ENCODE measurements around the gene SYT6.

The SYT6 gene

DNA sequence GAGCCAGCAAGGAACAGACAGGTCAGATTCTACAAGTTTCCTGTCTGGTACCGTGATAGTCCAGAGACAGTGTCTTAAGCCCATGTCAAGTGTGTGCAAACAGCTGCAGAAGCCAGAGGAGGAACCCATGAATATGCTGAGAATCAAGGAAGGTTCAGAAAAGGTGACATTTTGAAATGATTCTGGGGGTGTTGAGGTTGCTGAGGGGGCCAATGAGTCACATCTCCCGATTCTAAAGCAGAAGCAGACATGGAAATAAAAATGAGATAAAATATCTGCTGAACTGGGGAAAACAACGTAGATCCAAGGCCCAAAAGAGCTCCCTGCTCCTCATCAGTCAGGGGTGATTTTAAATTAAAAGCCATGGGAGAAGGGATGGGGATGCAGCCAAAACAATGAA, 15.8 kb upstream of the SYT6 start:
- no peak for DNase-seq (ENCODE audit: low read depth)
- TF ChIP-seq, protein P1, sequence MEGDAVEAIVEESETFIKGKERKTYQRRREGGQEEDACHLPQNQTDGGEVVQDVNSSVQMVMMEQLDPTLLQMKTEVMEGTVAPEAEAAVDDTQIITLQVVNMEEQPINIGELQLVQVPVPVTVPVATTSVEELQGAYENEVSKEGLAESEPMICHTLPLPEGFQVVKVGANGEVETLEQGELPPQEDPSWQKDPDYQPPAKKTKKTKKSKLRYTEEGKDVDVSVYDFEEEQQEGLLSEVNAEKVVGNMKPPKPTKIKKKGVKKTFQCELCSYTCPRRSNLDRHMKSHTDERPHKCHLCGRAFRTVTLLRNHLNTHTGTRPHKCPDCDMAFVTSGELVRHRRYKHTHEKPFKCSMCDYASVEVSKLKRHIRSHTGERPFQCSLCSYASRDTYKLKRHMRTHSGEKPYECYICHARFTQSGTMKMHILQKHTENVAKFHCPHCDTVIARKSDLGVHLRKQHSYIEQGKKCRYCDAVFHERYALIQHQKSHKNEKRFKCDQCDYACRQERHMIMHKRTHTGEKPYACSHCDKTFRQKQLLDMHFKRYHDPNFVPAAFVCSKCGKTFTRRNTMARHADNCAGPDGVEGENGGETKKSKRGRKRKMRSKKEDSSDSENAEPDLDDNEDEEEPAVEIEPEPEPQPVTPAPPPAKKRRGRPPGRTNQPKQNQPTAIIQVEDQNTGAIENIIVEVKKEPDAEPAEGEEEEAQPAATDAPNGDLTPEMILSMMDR (conservative IDR thresholded peaks at IDR 0.05; ENCODE audit: low read depth, low read length): no peak
- no peak overlapping the region for H3K4me3 ChIP-seq (ENCODE audit: low read depth, low read length)

DNA sequence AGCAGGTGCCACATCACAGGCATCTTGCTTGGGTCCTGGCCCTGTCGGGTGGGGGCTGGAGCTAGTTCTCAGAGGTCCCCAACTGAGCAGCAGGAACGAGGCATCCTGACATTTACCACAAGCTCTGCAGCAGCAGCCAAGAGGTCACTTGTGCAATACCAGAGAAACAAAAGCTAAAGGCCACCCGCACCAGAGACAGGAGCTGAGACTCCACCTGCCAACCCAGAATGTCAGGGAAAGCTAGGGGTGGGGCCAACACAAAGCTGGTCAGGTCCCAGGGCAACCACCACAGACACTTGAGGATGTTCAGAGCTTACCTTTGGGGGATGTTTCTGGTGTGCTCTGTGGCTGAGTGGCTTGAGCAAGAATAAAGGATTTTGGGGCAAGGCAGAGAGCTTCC, 13.6 kb upstream of the SYT6 start:
- no peak overlapping the region for H3K4me3 ChIP-seq (ENCODE audit: low read depth, low read length)
- TF ChIP-seq, protein P1 (conservative IDR thresholded peaks at IDR 0.05; ENCODE audit: low read depth, low read length): no peak

DNA sequence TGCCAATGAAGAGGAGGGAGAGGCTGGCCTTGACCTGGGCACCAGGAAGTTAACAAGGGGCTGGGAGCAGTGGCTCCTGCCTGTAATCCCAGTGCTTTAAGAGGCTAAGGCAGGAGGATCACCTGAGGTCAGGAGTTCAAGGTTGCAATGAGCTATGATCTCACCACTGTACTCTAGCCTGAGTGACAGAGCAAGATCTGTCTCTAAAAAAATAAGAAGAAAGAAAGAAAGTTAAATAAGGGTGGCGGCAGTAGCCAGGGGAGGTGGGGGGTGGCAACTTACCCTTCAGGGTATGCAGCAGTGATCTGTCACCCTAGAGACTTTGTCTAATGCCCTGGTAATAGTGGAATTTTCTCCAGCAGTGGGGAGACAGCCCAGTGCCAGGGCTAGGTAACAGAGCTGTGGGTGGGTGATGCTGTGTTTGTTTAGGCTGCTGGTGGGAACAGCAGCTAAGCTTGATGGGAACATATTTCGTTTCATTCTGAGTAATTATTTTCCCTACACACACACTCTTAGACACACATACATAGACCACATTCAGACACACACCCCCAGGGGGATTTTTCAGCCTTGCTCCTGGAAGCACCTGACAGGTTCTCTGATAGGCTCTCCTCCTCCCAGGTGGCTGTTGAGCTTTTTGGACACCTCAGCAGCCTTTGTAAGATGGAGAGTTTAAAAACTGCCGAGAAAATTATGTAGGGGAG, 11.3 kb upstream of the SYT6 start:
- TF ChIP-seq, protein P1 (conservative IDR thresholded peaks at IDR 0.05; ENCODE audit: low read depth, low read length): no peak
- no peak overlapping the region for H3K4me3 ChIP-seq (ENCODE audit: low read depth, low read length)
- no peak for DNase-seq (ENCODE audit: low read depth)

More for the DNA sequence above, 13.6 kb upstream of the SYT6 start:
- DNase-seq (ENCODE audit: low read depth): no peak

DNA sequence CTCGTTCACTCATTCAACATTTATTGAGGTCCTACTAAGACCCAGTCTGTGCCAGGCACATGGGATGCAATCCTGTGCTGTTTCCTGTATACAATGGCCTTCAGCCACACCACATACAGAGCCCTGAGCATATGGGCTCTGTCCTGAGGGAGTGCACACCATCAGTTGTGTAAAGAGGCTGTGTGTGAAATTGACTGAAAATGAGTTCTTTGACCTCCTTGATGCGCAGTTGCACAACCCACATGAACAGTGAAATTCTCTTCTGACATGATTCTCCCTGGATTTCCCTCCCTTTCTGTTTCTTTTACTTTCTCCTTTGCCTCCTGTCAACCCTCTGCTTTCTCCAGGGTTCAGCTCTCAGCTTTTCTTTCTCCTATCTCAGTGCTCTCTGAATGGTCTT, 6.3 kb upstream of the SYT6 start:
- TF ChIP-seq, protein P1 (conservative IDR thresholded peaks at IDR 0.05; ENCODE audit: low read depth, low read length): no peak
- no peak overlapping the region for H3K4me3 ChIP-seq (ENCODE audit: low read depth, low read length)
- DNase-seq (ENCODE audit: low read depth): no peak

DNA sequence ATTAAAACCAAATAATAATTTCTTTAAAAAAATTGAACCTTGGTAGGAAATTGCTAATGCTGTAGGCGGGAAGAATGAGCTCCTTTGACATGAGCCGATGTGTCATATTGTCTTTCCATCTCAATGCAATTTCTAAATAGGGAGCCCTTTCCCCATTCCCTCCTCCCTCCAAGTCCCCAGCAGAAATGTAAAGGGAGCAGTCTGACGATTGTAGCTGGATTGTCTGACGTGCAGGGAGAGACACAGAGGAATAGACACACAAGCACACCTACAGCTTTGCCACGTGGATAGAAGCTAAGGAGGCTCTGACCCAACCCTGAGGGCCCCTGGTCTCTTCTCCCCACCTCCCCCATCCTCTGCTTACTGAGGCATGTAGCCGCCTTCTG, 3.6 kb upstream of the SYT6 start:
- H3K4me3 ChIP-seq (ENCODE audit: low read depth, low read length): no peak overlapping the region
- no peak for DNase-seq (ENCODE audit: low read depth)
- TF ChIP-seq, protein P1 (conservative IDR thresholded peaks at IDR 0.05; ENCODE audit: low read depth, low read length): no peak

DNA sequence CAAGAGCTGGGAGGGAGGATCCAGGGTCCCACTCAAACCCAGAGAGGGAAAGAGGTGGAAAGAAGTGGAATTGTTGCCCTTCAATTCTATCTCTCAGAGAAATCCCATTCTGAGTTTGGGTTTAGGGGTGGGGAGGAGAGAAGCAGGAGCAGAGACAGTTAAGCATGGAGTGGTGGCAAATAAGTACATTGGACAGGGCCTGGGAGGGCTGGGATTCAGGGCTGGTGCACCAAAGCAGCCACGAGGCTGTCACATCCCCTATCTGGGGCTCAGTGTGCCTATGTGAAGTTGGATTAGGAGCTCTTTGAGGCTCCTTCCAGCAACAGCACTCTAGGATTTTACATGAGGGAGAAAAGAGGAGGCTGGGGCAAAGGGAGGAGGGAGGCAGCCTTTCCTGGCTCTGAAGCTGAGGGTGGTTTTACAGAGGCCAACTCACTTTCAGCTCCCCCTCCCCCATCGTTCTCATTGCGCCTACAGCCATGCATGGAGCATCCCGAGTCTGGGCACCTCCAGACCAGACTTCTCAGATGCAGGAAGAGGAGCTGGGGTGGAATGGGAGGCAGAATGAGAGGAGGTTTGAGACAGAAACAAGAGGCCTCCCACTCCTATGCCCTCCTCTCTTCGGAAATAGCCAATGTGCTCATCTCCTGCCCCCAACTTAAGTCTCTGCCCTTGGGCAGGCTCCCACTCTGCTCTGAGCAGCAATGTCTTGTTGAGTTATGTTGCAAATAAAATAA, 3.0 kb upstream of the SYT6 start:
- DNase-seq (ENCODE audit: low read depth): no peak
- no peak overlapping the region for H3K4me3 ChIP-seq (ENCODE audit: low read depth, low read length)
- TF ChIP-seq, protein P1 (conservative IDR thresholded peaks at IDR 0.05; ENCODE audit: low read depth, low read length): no peak

DNA sequence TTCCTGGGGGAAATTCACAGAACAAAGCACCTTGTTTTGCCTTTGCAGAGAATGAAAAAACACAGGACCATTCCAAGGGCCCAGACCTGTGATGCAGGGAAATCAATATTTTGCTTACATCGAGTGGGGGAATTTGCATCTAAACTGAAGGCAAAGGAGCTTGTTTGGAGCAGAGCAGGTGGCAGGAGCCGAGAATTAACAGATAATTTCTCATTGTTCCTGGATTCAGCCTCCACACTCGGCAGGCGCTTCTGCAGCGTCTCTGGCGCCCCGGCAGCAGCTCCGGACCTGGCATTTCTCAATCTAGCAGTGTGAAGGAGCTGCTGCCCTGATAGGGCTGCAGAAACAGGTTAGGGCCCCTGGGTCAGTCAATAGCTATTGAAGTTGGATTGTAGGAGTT, 2.0 kb upstream of the SYT6 start:
- TF ChIP-seq, protein P1 (conservative IDR thresholded peaks at IDR 0.05; ENCODE audit: low read depth, low read length): no peak
- no peak for DNase-seq (ENCODE audit: low read depth)
- H3K4me3 ChIP-seq (ENCODE audit: low read depth, low read length): no peak overlapping the region
